SK-N-SH treated with all-trans-retinoic acid at 6 μM for 48 hours (cell line): ENCODE results near the gene ALAS1.

Experiments
- ESRRG ChIP-seq: fragments of 250-450 bp; sonication (Bioruptor Pico); IDR thresholded peaks from 2 replicates; pipeline ENCODE4 v1.6.1; 2021; ENCODE audit warnings: mild to moderate bottlenecking
- GLIS3 ChIP-seq: fragments of 250-450 bp; sonication (Bioruptor Pico); IDR thresholded peaks from 2 replicates; pipeline ENCODE4 v1.5.0; 2020; ENCODE audit warnings: mild to moderate bottlenecking, moderate library complexity
- PATZ1 ChIP-seq: fragments of 250-450 bp; sonication (Bioruptor Pico); IDR thresholded peaks from 2 replicates; pipeline ENCODE4 v1.8.0; 2020; ENCODE audit warnings: mild to moderate bottlenecking, moderate library complexity, borderline replicate concordance
- PPARA ChIP-seq: fragments of 250-450 bp; sonication (Bioruptor Pico); IDR thresholded peaks from 2 replicates; pipeline ENCODE4 v1.5.0; 2020; ENCODE audit warnings: mild to moderate bottlenecking, borderline replicate concordance
- TCF4 ChIP-seq: fragments of 250-450 bp; sonication (Bioruptor Pico); IDR thresholded peaks from 2 replicates; pipeline ENCODE4 v1.8.0; 2021; ENCODE audit warnings: mild to moderate bottlenecking, moderate library complexity, borderline replicate concordance
- TOX ChIP-seq: fragments of 250-450 bp; sonication (Bioruptor Pico); IDR thresholded peaks from 2 replicates; pipeline ENCODE4 v1.8.0; 2021; ENCODE audit warnings: mild to moderate bottlenecking, moderate library complexity, borderline replicate concordance
- ZNF565 ChIP-seq: fragments of 450-650 bp; formaldehyde crosslinking; conservative IDR thresholded peaks from 2 replicates; pipeline ENCODE4 v1.5.0; 2020; ENCODE audit warnings: low read depth, mild to moderate bottlenecking, moderate library complexity
- ZNF8 ChIP-seq: fragments of 450-650 bp; formaldehyde crosslinking; IDR thresholded peaks from 2 replicates; pipeline ENCODE4 v1.5.0; 2020; ENCODE audit warnings: mild to moderate bottlenecking, moderate library complexity

- TF ChIP-seq PATZ1 (CRISPR knock-in tag) (no peak), ZNF565 (CRISPR knock-in tag) (no peak), GLIS3 (CRISPR knock-in tag) (no peak), ZNF8 (no peak), TOX (CRISPR knock-in tag) (no peak), ESRRG (CRISPR knock-in tag) (no peak), TCF4 (no peak), PPARA (CRISPR knock-in tag) (no peak)
Measured at GRCh38 chr3:52232279-52233107, 34.5 kb downstream of the ALAS1 start.
